Lower leg skin (tissue), 4 donors: ENCODE data around the gene KCNT1. TPM values are rescaled to one million over a fixed set of nuclear protein-coding genes. Genes with fewer than 3 reads are reported as not detected.

ENCODE experiments used
- DNase-seq, 2 donors: peaks; one replicate each; pipeline ENCODE4 v3.0.0-alpha.2; 2019; ENCODE audit warnings: low spot score in 2 of 2
- H3K4me3 ChIP-seq: fragments of 200-600 bp; sonication (generic); 2 replicates; pipeline ENCODE4 v1.5.1; 2017; ENCODE audit warnings: mild to moderate bottlenecking, low read depth; ENCODE audit not compliant: poor library complexity, severe bottlenecking
- CTCF ChIP-seq, 3 donors: fragments of 450-650 bp; IDR thresholded peaks; one replicate each; pipeline ENCODE4 v1.5.1; 2016; ENCODE audit warnings: antibody characterized with exemption in 3 of 3, mild to moderate bottlenecking in 3 of 3, moderate library complexity in 2 of 3
- POLR2A ChIP-seq, 2 donors: fragments of 450-650 bp; IDR thresholded peaks; one replicate each; pipeline ENCODE4 v1.6.1; 2016 to 2017; ENCODE audit warnings: antibody characterized with exemption in 2 of 2, mild to moderate bottlenecking in 1 of 2, moderate library complexity in 1 of 2
- WGBS, 2 donors: methylation state at CpG; one replicate each; pipeline ENCODE4 v1.1.5; 2018; 5-methylcytosine and 5-hydroxymethylcytosine counted together
- intact Hi-C: fragments of 100-400 bp; cut with DNase I; formaldehyde crosslinking; loops from one replicate; pipeline ENCODE4 v1.15.0; 2023; ENCODE audit warnings: low total_unique reads
- total RNA-seq, 4 donors: library from RNA; depleted of rRNA; stranded (reverse); fragments of >200 nt; gene quantifications; one replicate each; pipeline ENCODE4 v1.1.0, GENCODE V29; 2016

Gene KCNT1
- total RNA-seq, 4 donors from 2014 or later, result 0.10 TPM; not detected in 3

- WGBS, 2 donors, result 49 to 59% methylated on average over 15 of the region's 15 CpGs
- no peak overlapping the region for H3K4me3 ChIP-seq
- no peak for DNase-seq
- TF ChIP-seq POLR2A (IDR thresholded peaks at IDR 0.05) (no peak), CTCF (IDR thresholded peaks at IDR 0.05) (no peak)
- intact Hi-C loops, result no loop called here
Observed at GRCh38 chr9:135683401-135684034, 18.5 kb upstream of the KCNT1 start.

- TF ChIP-seq POLR2A (IDR thresholded peaks at IDR 0.05) (no peak), CTCF (IDR thresholded peaks at IDR 0.05) (no peak)
- no peak overlapping the region for H3K4me3 ChIP-seq
- intact Hi-C loops, result no loop called here
- no peak for DNase-seq
- 68 to 75% methylated on average over 15 to 16 of the region's 17 CpGs for WGBS, 2 donors
Observed at GRCh38 chr9:135684691-135685090, 17.3 kb upstream of the KCNT1 start.

GRCh38 chr9:135687216-135687615 lies 14.8 kb upstream of the KCNT1 start:
- intact Hi-C loops, result no loop called here
- DNase-seq, result no peak

GRCh38 chr9:135689011-135689410 lies 13.0 kb upstream of the KCNT1 start:
- no peak for DNase-seq
- no peak overlapping the region for H3K4me3 ChIP-seq
- WGBS, 2 donors, result 66 to 72% methylated on average over 10 of the region's 10 CpGs
- TF ChIP-seq POLR2A (IDR thresholded peaks at IDR 0.05) (no peak), CTCF (IDR thresholded peaks at IDR 0.05) (no peak)
- intact Hi-C loops, result no loop called here

More at GRCh38 chr9:135687216-135687615, 14.8 kb upstream of the KCNT1 start:
- TF ChIP-seq CTCF (IDR thresholded peaks at IDR 0.05), result no peak
- no peak for TF ChIP-seq POLR2A (IDR thresholded peaks at IDR 0.05)
- no peak overlapping the region for H3K4me3 ChIP-seq
- 83 to 90% methylated on average over 11 to 14 of the region's 15 CpGs for WGBS, 2 donors

- no peak overlapping the region for H3K4me3 ChIP-seq
- intact Hi-C loops, result no loop called here
- WGBS, 2 donors, result 86 to 94% methylated on average over 11 of the region's 19 CpGs
- no peak for DNase-seq
- TF ChIP-seq POLR2A (IDR thresholded peaks at IDR 0.05) (no peak), CTCF (IDR thresholded peaks at IDR 0.05) (no peak)
Observed at GRCh38 chr9:135690836-135691570, 11.0 kb upstream of the KCNT1 start.
